ENCODE measurements around the gene ZNF385D. TPM values are rescaled to one million over a fixed set of nuclear protein-coding genes. Genes with fewer than 3 reads are reported as not detected.

The ZNF385D gene
- polyA plus RNA-seq, 4 donors: under 0.01 to 0.87 (median 0.58) TPM; not detected in 1

DNA sequence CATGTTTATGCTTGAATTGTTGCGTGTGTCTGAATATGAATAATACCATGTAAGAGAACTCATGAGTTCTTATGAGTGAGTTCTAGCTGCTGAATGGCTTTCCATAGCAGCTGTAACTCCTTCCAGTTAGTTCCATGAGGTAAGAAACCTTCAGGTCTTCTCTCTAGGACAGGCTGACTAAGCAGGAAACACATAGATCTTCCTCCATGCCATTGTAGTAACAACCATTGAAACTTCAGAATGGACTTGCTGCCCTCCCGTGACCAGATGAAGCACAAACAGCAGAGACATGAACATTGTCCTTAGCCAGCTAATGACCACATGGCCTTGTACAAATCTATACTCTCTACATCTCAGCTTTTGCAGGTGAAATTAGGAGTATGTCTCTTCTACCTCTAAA lies 200.0 kb downstream of the ZNF385D start:
- no peaks in the 10 kb centered on the region for H3K4me1 ChIP-seq (ENCODE audit: control insufficient read depth in 3 of 3, insufficient read depth in 2 of 3, low read depth in 1 of 3, low read length in 2 of 3)
- peaks cover 0 to 4% (median 0%) of the 10 kb centered on the region in 3 donors for H3K27me3 ChIP-seq (ENCODE audit: control insufficient read depth in 3 of 3, insufficient read depth in 3 of 3, low read length in 3 of 3)
- DNase-seq (no peak), FAIRE-seq (no peak)
- no peak overlapping the region for H3K4me3 ChIP-seq (ENCODE audit: low read depth in 1 of 3, low read length in 3 of 3)
- H3K9me3 ChIP-seq (ENCODE audit: control insufficient read depth in 2 of 2, insufficient read depth in 1 of 2, low read depth in 1 of 2, low read length in 1 of 2): peaks cover 0 to 2% of the 10 kb centered on the region in 2 donors
- H3K36me3 ChIP-seq (ENCODE audit: control insufficient read depth in 3 of 3, insufficient read depth in 2 of 3, low read depth in 1 of 3, low read length in 3 of 3): no peaks in the 10 kb centered on the region
- WGBS, 3 donors: 71 to 83% (median 79%) methylated on average over 2 of the region's 2 CpGs
- H3K27ac ChIP-seq (ENCODE audit: low read depth in 1 of 3, low read length in 2 of 3): no peak overlapping the region

DNA sequence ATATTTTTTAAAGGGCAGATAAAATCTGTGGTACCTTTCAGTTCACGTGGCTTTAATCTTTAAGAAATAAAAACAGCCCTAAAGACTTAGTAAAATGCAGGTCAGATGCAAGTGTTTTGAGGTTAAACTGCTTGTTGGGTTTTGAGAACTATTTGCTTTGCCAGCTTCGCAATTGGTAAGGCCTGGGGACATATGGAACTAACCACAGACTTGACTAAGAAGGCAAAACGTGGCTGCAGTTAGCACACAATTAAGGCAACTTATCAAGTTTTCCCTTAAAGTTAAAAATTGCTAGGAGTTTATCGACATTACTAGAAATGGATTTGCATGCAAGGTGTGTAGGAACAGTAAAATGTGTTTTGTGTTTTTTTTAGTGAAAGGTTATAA lies 206.9 kb downstream of the ZNF385D start:
- 37 to 62% (median 41%) methylated on average over 4 of the region's 4 CpGs for WGBS, 3 donors
- H3K4me1 ChIP-seq (ENCODE audit: control insufficient read depth in 3 of 3, insufficient read depth in 2 of 3, low read depth in 1 of 3, low read length in 2 of 3): no peaks in the 10 kb centered on the region
- no peaks in the 10 kb centered on the region for H3K36me3 ChIP-seq (ENCODE audit: control insufficient read depth in 3 of 3, insufficient read depth in 2 of 3, low read depth in 1 of 3, low read length in 3 of 3)
- FAIRE-seq (no peak), DNase-seq (no peak)
- H3K4me3 ChIP-seq (ENCODE audit: low read depth in 1 of 3, low read length in 3 of 3): no peak overlapping the region
- peaks cover 0 to 3% of the 10 kb centered on the region in 2 donors for H3K9me3 ChIP-seq (ENCODE audit: control insufficient read depth in 2 of 2, insufficient read depth in 1 of 2, low read depth in 1 of 2, low read length in 1 of 2)
- no peaks in the 10 kb centered on the region for H3K27me3 ChIP-seq (ENCODE audit: control insufficient read depth in 3 of 3, insufficient read depth in 3 of 3, low read length in 3 of 3)
- H3K27ac ChIP-seq (ENCODE audit: low read depth in 1 of 3, low read length in 2 of 3): no peak overlapping the region

DNA sequence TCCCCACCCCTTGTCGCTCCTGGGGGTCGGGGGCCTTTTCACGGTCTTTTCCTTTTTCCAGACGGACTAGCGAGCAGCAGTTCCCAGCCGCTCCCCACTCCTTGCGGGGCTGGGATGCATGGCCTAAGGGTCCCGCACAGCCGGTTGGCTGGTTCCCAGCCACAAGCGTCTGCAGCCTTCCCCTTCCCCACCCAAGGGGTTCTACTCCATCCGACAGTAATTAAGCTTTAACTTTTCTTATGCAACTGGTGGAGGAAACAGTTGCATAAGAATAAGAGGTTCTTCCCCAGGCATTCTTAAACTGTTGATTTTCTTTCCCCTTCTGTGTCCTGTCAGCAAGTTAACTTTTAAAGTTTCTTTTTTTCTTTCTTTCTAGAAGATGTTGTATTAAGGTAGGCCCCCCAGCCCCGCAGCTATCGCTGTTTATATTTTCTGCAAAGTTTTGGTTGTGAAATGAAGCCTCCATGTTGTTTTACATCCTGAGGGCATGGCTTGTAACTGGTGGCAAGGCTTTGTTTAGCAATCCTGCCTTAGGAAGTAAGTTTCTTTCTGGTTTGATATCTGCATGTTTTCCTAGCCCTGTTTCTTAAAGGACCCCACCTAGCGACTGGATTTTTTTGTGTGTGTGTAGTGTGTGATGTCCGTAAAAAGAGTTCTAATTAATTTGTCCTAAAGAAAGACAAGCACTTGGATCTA lies 207.5 kb downstream of the ZNF385D start:
- Histone ChIP-seq H3K9me3 (ENCODE audit: control insufficient read depth in 2 of 2, insufficient read depth in 1 of 2, low read depth in 1 of 2, low read length in 1 of 2) (peaks cover 0 to 3% of the 10 kb centered on the region in 2 donors), H3K4me1 (ENCODE audit: control insufficient read depth in 3 of 3, insufficient read depth in 2 of 3, low read depth in 1 of 3, low read length in 2 of 3) (no peaks in the 10 kb centered on the region), H3K27ac (ENCODE audit: low read depth in 1 of 3, low read length in 2 of 3) (no peak overlapping the region), H3K36me3 (ENCODE audit: control insufficient read depth in 3 of 3, insufficient read depth in 2 of 3, low read depth in 1 of 3, low read length in 3 of 3) (no peaks in the 10 kb centered on the region), H3K4me3 (ENCODE audit: low read depth in 1 of 3, low read length in 3 of 3) (no peak overlapping the region), H3K27me3 (ENCODE audit: control insufficient read depth in 3 of 3, insufficient read depth in 3 of 3, low read length in 3 of 3) (no peaks in the 10 kb centered on the region)
- WGBS, 3 donors: 77 to 82% (median 78%) methylated on average over 15 of the region's 15 CpGs
- FAIRE-seq (no peak), DNase-seq (no peak)

DNA sequence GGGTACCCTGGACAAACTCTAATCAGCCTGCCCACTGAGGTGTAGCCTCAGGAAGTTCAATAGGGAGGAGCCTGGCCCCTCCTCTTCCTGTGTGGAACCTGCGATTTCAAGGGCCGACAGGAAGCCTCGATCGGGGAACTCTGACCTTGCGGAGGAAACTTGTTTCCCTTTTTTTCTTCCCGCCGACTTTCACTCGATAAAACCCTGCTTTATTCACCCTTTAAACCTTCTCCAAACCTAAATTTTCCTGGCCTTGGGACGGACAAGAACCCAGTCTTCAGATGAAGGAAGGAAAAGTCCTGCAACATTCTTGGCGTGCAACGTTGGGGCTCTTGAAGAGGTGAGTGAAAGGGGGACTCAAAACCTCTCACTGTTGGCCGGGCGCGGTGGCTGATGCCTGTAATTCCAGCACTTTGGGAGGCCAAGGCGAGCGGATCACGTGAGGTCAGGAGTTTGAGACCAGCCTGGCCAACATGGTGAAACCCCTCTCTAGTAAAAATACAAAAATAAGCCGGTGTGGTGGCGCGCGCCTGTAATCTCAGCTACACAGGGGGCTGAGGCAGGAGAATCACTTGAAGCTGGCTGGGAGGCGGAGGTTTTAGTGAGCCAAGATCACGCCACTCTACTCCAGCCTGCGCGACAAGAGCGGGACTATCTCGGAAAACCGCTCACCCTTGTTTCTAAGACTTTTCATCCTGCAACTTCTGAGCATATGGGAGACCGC lies 208.2 kb downstream of the ZNF385D start:
- Histone ChIP-seq H3K4me1 (ENCODE audit: control insufficient read depth in 3 of 3, insufficient read depth in 2 of 3, low read depth in 1 of 3, low read length in 2 of 3) (no peaks in the 10 kb centered on the region), H3K36me3 (ENCODE audit: control insufficient read depth in 3 of 3, insufficient read depth in 2 of 3, low read depth in 1 of 3, low read length in 3 of 3) (no peaks in the 10 kb centered on the region), H3K9me3 (ENCODE audit: control insufficient read depth in 2 of 2, insufficient read depth in 1 of 2, low read depth in 1 of 2, low read length in 1 of 2) (peaks cover 0 to 3% of the 10 kb centered on the region in 2 donors), H3K27ac (ENCODE audit: low read depth in 1 of 3, low read length in 2 of 3) (no peak overlapping the region), H3K27me3 (ENCODE audit: control insufficient read depth in 3 of 3, insufficient read depth in 3 of 3, low read length in 3 of 3) (no peaks in the 10 kb centered on the region), H3K4me3 (ENCODE audit: low read depth in 1 of 3, low read length in 3 of 3) (no peak overlapping the region)
- DNase-seq (no peak), FAIRE-seq (no peak)
- 86 to 88% (median 87%) methylated on average over 29 of the region's 29 CpGs for WGBS, 3 donors

- Histone ChIP-seq H3K36me3 (ENCODE audit: control insufficient read depth in 3 of 3, insufficient read depth in 2 of 3, low read depth in 1 of 3, low read length in 3 of 3) (no peaks in the 10 kb centered on the region), H3K4me3 (ENCODE audit: low read depth in 1 of 3, low read length in 3 of 3) (no peak overlapping the region), H3K9me3 (ENCODE audit: control insufficient read depth in 2 of 2, insufficient read depth in 1 of 2, low read depth in 1 of 2, low read length in 1 of 2) (peaks cover 0 to 3% of the 10 kb centered on the region in 2 donors), H3K4me1 (ENCODE audit: control insufficient read depth in 3 of 3, insufficient read depth in 2 of 3, low read depth in 1 of 3, low read length in 2 of 3) (no peaks in the 10 kb centered on the region), H3K27me3 (ENCODE audit: control insufficient read depth in 3 of 3, insufficient read depth in 3 of 3, low read length in 3 of 3) (no peaks in the 10 kb centered on the region), H3K27ac (ENCODE audit: low read depth in 1 of 3, low read length in 2 of 3) (no peak overlapping the region)
- 74 to 83% (median 78%) methylated on average over 6 of the region's 6 CpGs for WGBS, 3 donors
- FAIRE-seq: no peak
- no peak for DNase-seq
These were observed 210.7 kb downstream of the ZNF385D start for GRCh38 chr3:21540265-21540664.

DNA sequence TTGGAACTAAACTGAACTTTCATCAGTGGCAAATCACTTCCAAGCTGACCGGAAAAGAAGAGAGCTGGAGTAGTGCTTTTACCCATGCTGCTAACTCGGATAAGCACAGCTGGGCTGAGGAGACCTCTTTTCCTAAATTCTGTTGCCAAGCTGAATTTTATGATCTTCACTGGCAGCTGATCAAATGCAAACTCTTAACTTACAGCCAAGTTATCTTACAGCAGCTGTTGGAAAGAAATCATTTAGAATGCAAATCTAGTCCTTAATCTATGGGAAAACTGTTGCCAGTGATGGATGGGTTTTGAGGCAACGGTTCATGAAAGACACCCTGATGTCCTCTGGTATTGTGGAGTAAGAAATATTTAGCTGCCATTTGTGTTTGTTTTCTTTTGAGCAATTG lies 216.5 kb downstream of the ZNF385D start:
- no peaks in the 10 kb centered on the region for H3K27me3 ChIP-seq (ENCODE audit: control insufficient read depth in 3 of 3, insufficient read depth in 3 of 3, low read length in 3 of 3)
- H3K9me3 ChIP-seq (ENCODE audit: control insufficient read depth in 2 of 2, insufficient read depth in 1 of 2, low read depth in 1 of 2, low read length in 1 of 2): no peaks in the 10 kb centered on the region
- FAIRE-seq (no peak), DNase-seq (peak in 1 of 2 donors; percentile 1)
- 63 to 71% (median 68%) methylated on average over 3 of the region's 3 CpGs for WGBS, 3 donors
- H3K4me3 ChIP-seq (ENCODE audit: low read depth in 1 of 3, low read length in 3 of 3): no peak overlapping the region
- H3K27ac ChIP-seq (ENCODE audit: low read depth in 1 of 3, low read length in 2 of 3): no peak overlapping the region
- no peaks in the 10 kb centered on the region for H3K4me1 ChIP-seq (ENCODE audit: control insufficient read depth in 3 of 3, insufficient read depth in 2 of 3, low read depth in 1 of 3, low read length in 2 of 3)
- no peaks in the 10 kb centered on the region for H3K36me3 ChIP-seq (ENCODE audit: control insufficient read depth in 3 of 3, insufficient read depth in 2 of 3, low read depth in 1 of 3, low read length in 3 of 3)

GRCh38 chr3:21533002-21533401 lies 218.0 kb downstream of the ZNF385D start:
- H3K9me3 ChIP-seq (ENCODE audit: control insufficient read depth in 2 of 2, insufficient read depth in 1 of 2, low read depth in 1 of 2, low read length in 1 of 2): no peaks in the 10 kb centered on the region
- H3K4me3 ChIP-seq (ENCODE audit: low read depth in 1 of 3, low read length in 3 of 3): no peak overlapping the region
- FAIRE-seq: no peak
- H3K4me1 ChIP-seq (ENCODE audit: control insufficient read depth in 3 of 3, insufficient read depth in 2 of 3, low read depth in 1 of 3, low read length in 2 of 3): no peaks in the 10 kb centered on the region
- DNase-seq: no peak
- no peak overlapping the region for H3K27ac ChIP-seq (ENCODE audit: low read depth in 1 of 3, low read length in 2 of 3)
- H3K36me3 ChIP-seq (ENCODE audit: control insufficient read depth in 3 of 3, insufficient read depth in 2 of 3, low read depth in 1 of 3, low read length in 3 of 3): no peaks in the 10 kb centered on the region
- WGBS, 3 donors: 43 to 68% (median 43%) methylated on average over 5 of the region's 5 CpGs
- no peaks in the 10 kb centered on the region for H3K27me3 ChIP-seq (ENCODE audit: control insufficient read depth in 3 of 3, insufficient read depth in 3 of 3, low read length in 3 of 3)

DNA sequence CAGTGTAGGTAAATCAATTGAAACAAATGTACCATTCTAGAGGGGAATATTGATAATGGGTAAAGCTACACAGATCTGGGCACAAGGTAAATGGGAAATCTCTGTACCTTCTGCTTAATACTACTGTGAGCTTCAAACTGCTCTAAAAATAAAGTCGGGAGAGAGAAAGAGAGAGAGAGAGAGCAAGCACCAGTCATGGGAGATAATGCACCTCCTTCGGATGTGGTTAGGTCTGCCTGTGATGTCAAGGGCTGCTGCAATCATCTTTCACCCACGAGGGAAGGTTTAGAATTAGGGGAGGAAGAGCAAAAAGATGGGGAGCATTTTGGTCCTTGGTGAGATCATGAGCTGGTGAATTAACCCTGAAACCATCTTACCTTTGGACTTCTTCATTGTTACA lies 219.1 kb downstream of the ZNF385D start:
- Histone ChIP-seq H3K4me1 (ENCODE audit: control insufficient read depth in 3 of 3, insufficient read depth in 2 of 3, low read depth in 1 of 3, low read length in 2 of 3) (no peaks in the 10 kb centered on the region), H3K36me3 (ENCODE audit: control insufficient read depth in 3 of 3, insufficient read depth in 2 of 3, low read depth in 1 of 3, low read length in 3 of 3) (no peaks in the 10 kb centered on the region), H3K27me3 (ENCODE audit: control insufficient read depth in 3 of 3, insufficient read depth in 3 of 3, low read length in 3 of 3) (no peaks in the 10 kb centered on the region), H3K4me3 (ENCODE audit: low read depth in 1 of 3, low read length in 3 of 3) (no peak overlapping the region), H3K9me3 (ENCODE audit: control insufficient read depth in 2 of 2, insufficient read depth in 1 of 2, low read depth in 1 of 2, low read length in 1 of 2) (no peaks in the 10 kb centered on the region), H3K27ac (ENCODE audit: low read depth in 1 of 3, low read length in 2 of 3) (no peak overlapping the region)
- DNase-seq (no peak), FAIRE-seq (no peak)
- WGBS, 3 donors: 69 to 77% (median 70%) methylated on average over 3 of the region's 3 CpGs
